Measurements from ENCODE around the gene SPANXD. TPM values are rescaled to one million over a fixed set of nuclear protein-coding genes. Genes with fewer than 3 reads are reported as not detected.
"Not testable (repeated sequence)": the region's sequence is repeated elsewhere in the genome, so short reads cannot be mapped to it uniquely, and the experiment has no call there.

Gene SPANXD
- polyA plus RNA-seq (2013): not detected

GRCh38 chrX:141698639-141699038 is at the start of gene SPANXD:
Gene SPANXD, minus strand, starts transcription at chrX:141698739. Its CDS starts 334 bp downstream, at chrX:141698405.
- H3K9me3 ChIP-seq (ENCODE audit: control extremely low read depth in 1 of 5, control insufficient read depth in 4 of 5, insufficient read depth in 2 of 5, low read depth in 1 of 5, low read length in 4 of 5); DNase-seq; CTCF ChIA-PET; H3K27me3 ChIP-seq (replicated peaks in 2 of 5; ENCODE audit: control insufficient read depth in 4 of 5, insufficient read depth in 5 of 5, low read length in 4 of 5); POLR2A ChIA-PET; H3K36me3 ChIP-seq (ENCODE audit: control insufficient read depth in 4 of 4, insufficient read depth in 4 of 4, low read length in 3 of 4); H3K27ac ChIP-seq (ENCODE audit: insufficient read depth in 1 of 2, low read depth in 1 of 2, low read length in 2 of 2, poor library complexity in 1 of 2, severe bottlenecking in 2 of 2); H3K4me1 ChIP-seq (ENCODE audit: control extremely low read depth in 1 of 4, control insufficient read depth in 4 of 4, insufficient read depth in 4 of 4, low read length in 3 of 4); H3K4me3 ChIP-seq (ENCODE audit: control insufficient read depth in 1 of 7, extremely low read depth in 1 of 7, insufficient read depth in 4 of 7, low read depth in 2 of 7, low read length in 6 of 7): not testable (repeated sequence)
- no CpG with 5 or more reads among the region's 8 CpGs for WGBS (ENCODE audit: insufficient coverage)

- H3K27ac ChIP-seq (ENCODE audit: insufficient read depth in 1 of 2, low read depth in 1 of 2, low read length in 2 of 2, poor library complexity in 1 of 2, severe bottlenecking in 2 of 2): no peak overlapping the region
- H3K27me3 ChIP-seq (replicated peaks in 2 of 5; ENCODE audit: control insufficient read depth in 4 of 5, insufficient read depth in 5 of 5, low read length in 4 of 5): peaks cover 0 to 2% (median 0%) of the 10 kb centered on the region in 5 experiments
- H3K4me3 ChIP-seq (ENCODE audit: control insufficient read depth in 1 of 7, extremely low read depth in 1 of 7, insufficient read depth in 4 of 7, low read depth in 2 of 7, low read length in 6 of 7): no peak overlapping the region
- H3K4me1 ChIP-seq (ENCODE audit: control extremely low read depth in 1 of 4, control insufficient read depth in 4 of 4, insufficient read depth in 4 of 4, low read length in 3 of 4): no peaks in the 10 kb centered on the region
- ChIA-PET CTCF (no interaction called here), POLR2A (no interaction called here)
- peaks cover 0 to 1% (median 0%) of the 10 kb centered on the region in 5 experiments for H3K9me3 ChIP-seq (ENCODE audit: control extremely low read depth in 1 of 5, control insufficient read depth in 4 of 5, insufficient read depth in 2 of 5, low read depth in 1 of 5, low read length in 4 of 5)
- no CpG with 5 or more reads among the region's 3 CpGs for WGBS (ENCODE audit: insufficient coverage)
- DNase-seq: no peak
- H3K36me3 ChIP-seq (ENCODE audit: control insufficient read depth in 4 of 4, insufficient read depth in 4 of 4, low read length in 3 of 4): no peaks in the 10 kb centered on the region
Measured at GRCh38 chrX:141742666-141743065, 44.1 kb upstream of the SPANXD start.

GRCh38 chrX:141736656-141737055 is 38.1 kb upstream of the SPANXD start:
- Histone ChIP-seq H3K4me1 (ENCODE audit: control extremely low read depth in 1 of 4, control insufficient read depth in 4 of 4, insufficient read depth in 4 of 4, low read length in 3 of 4) (no peaks in the 10 kb centered on the region), H3K27ac (ENCODE audit: insufficient read depth in 1 of 2, low read depth in 1 of 2, low read length in 2 of 2, poor library complexity in 1 of 2, severe bottlenecking in 2 of 2) (no peak overlapping the region), H3K36me3 (ENCODE audit: control insufficient read depth in 4 of 4, insufficient read depth in 4 of 4, low read length in 3 of 4) (no peaks in the 10 kb centered on the region), H3K4me3 (ENCODE audit: control insufficient read depth in 1 of 7, extremely low read depth in 1 of 7, insufficient read depth in 4 of 7, low read depth in 2 of 7, low read length in 6 of 7) (no peak overlapping the region), H3K27me3 (replicated peaks in 2 of 5; ENCODE audit: control insufficient read depth in 4 of 5, insufficient read depth in 5 of 5, low read length in 4 of 5) (no peaks in the 10 kb centered on the region), H3K9me3 (ENCODE audit: control extremely low read depth in 1 of 5, control insufficient read depth in 4 of 5, insufficient read depth in 2 of 5, low read depth in 1 of 5, low read length in 4 of 5) (no peaks in the 10 kb centered on the region)
- ChIA-PET POLR2A (no interaction called here), CTCF (no interaction called here)
- WGBS (ENCODE audit: insufficient coverage): no CpG with 5 or more reads among the region's 3 CpGs
- no peak for DNase-seq

- Histone ChIP-seq H3K27me3 (replicated peaks in 2 of 5; ENCODE audit: control insufficient read depth in 4 of 5, insufficient read depth in 5 of 5, low read length in 4 of 5) (no peaks in the 10 kb centered on the region), H3K9me3 (ENCODE audit: control extremely low read depth in 1 of 5, control insufficient read depth in 4 of 5, insufficient read depth in 2 of 5, low read depth in 1 of 5, low read length in 4 of 5) (no peaks in the 10 kb centered on the region), H3K4me3 (ENCODE audit: control insufficient read depth in 1 of 7, extremely low read depth in 1 of 7, insufficient read depth in 4 of 7, low read depth in 2 of 7, low read length in 6 of 7) (no peak overlapping the region), H3K27ac (ENCODE audit: insufficient read depth in 1 of 2, low read depth in 1 of 2, low read length in 2 of 2, poor library complexity in 1 of 2, severe bottlenecking in 2 of 2) (no peak overlapping the region), H3K4me1 (ENCODE audit: control extremely low read depth in 1 of 4, control insufficient read depth in 4 of 4, insufficient read depth in 4 of 4, low read length in 3 of 4) (no peaks in the 10 kb centered on the region), H3K36me3 (ENCODE audit: control insufficient read depth in 4 of 4, insufficient read depth in 4 of 4, low read length in 3 of 4) (no peaks in the 10 kb centered on the region)
- ChIA-PET CTCF (no interaction called here), POLR2A (no interaction called here)
- no peak for DNase-seq
- WGBS (ENCODE audit: insufficient coverage): 86% methylated on average over 1 of the region's 2 CpGs
Measured at GRCh38 chrX:141733371-141733770, 34.8 kb upstream of the SPANXD start.

GRCh38 chrX:141732031-141732430 is 33.5 kb upstream of the SPANXD start:
- Histone ChIP-seq H3K27ac (ENCODE audit: insufficient read depth in 1 of 2, low read depth in 1 of 2, low read length in 2 of 2, poor library complexity in 1 of 2, severe bottlenecking in 2 of 2) (no peak overlapping the region), H3K9me3 (ENCODE audit: control extremely low read depth in 1 of 5, control insufficient read depth in 4 of 5, insufficient read depth in 2 of 5, low read depth in 1 of 5, low read length in 4 of 5) (no peaks in the 10 kb centered on the region), H3K4me1 (ENCODE audit: control extremely low read depth in 1 of 4, control insufficient read depth in 4 of 4, insufficient read depth in 4 of 4, low read length in 3 of 4) (no peaks in the 10 kb centered on the region), H3K36me3 (ENCODE audit: control insufficient read depth in 4 of 4, insufficient read depth in 4 of 4, low read length in 3 of 4) (no peaks in the 10 kb centered on the region), H3K4me3 (ENCODE audit: control insufficient read depth in 1 of 7, extremely low read depth in 1 of 7, insufficient read depth in 4 of 7, low read depth in 2 of 7, low read length in 6 of 7) (no peak overlapping the region), H3K27me3 (replicated peaks in 2 of 5; ENCODE audit: control insufficient read depth in 4 of 5, insufficient read depth in 5 of 5, low read length in 4 of 5) (no peaks in the 10 kb centered on the region)
- 100% methylated on average over 1 of the region's 2 CpGs for WGBS (ENCODE audit: insufficient coverage)
- POLR2A ChIA-PET: no interaction called here
- no peak for DNase-seq
- CTCF ChIA-PET: no interaction called here

- no peak overlapping the region for H3K27ac ChIP-seq (ENCODE audit: insufficient read depth in 1 of 2, low read depth in 1 of 2, low read length in 2 of 2, poor library complexity in 1 of 2, severe bottlenecking in 2 of 2)
- H3K4me1 ChIP-seq (ENCODE audit: control extremely low read depth in 1 of 4, control insufficient read depth in 4 of 4, insufficient read depth in 4 of 4, low read length in 3 of 4): no peaks in the 10 kb centered on the region
- WGBS (ENCODE audit: insufficient coverage): 100% methylated on average over 1 of the region's 3 CpGs
- no peak for DNase-seq
- no peaks in the 10 kb centered on the region for H3K36me3 ChIP-seq (ENCODE audit: control insufficient read depth in 4 of 4, insufficient read depth in 4 of 4, low read length in 3 of 4)
- no peak overlapping the region for H3K4me3 ChIP-seq (ENCODE audit: control insufficient read depth in 1 of 7, extremely low read depth in 1 of 7, insufficient read depth in 4 of 7, low read depth in 2 of 7, low read length in 6 of 7)
- no peaks in the 10 kb centered on the region for H3K27me3 ChIP-seq (replicated peaks in 2 of 5; ENCODE audit: control insufficient read depth in 4 of 5, insufficient read depth in 5 of 5, low read length in 4 of 5)
- CTCF ChIA-PET: no interaction called here
- H3K9me3 ChIP-seq (ENCODE audit: control extremely low read depth in 1 of 5, control insufficient read depth in 4 of 5, insufficient read depth in 2 of 5, low read depth in 1 of 5, low read length in 4 of 5): no peaks in the 10 kb centered on the region
- POLR2A ChIA-PET: no interaction called here
Measured at GRCh38 chrX:141724186-141724585, 25.6 kb upstream of the SPANXD start.

GRCh38 chrX:141714680-141715079 is 16.1 kb upstream of the SPANXD start:
- 53% methylated on average over 3 of the region's 3 CpGs for WGBS (ENCODE audit: insufficient coverage)
- no peaks in the 10 kb centered on the region for H3K9me3 ChIP-seq (ENCODE audit: control extremely low read depth in 1 of 5, control insufficient read depth in 4 of 5, insufficient read depth in 2 of 5, low read depth in 1 of 5, low read length in 4 of 5)
- ChIA-PET POLR2A (no interaction called here), CTCF (no interaction called here)
- H3K36me3 ChIP-seq (ENCODE audit: control insufficient read depth in 4 of 4, insufficient read depth in 4 of 4, low read length in 3 of 4): no peaks in the 10 kb centered on the region
- no peak overlapping the region for H3K4me3 ChIP-seq (ENCODE audit: control insufficient read depth in 1 of 7, extremely low read depth in 1 of 7, insufficient read depth in 4 of 7, low read depth in 2 of 7, low read length in 6 of 7)
- DNase-seq: no peak
- H3K27ac ChIP-seq (ENCODE audit: insufficient read depth in 1 of 2, low read depth in 1 of 2, low read length in 2 of 2, poor library complexity in 1 of 2, severe bottlenecking in 2 of 2): no peak overlapping the region
- no peaks in the 10 kb centered on the region for H3K4me1 ChIP-seq (ENCODE audit: control extremely low read depth in 1 of 4, control insufficient read depth in 4 of 4, insufficient read depth in 4 of 4, low read length in 3 of 4)
- H3K27me3 ChIP-seq (replicated peaks in 2 of 5; ENCODE audit: control insufficient read depth in 4 of 5, insufficient read depth in 5 of 5, low read length in 4 of 5): no peaks in the 10 kb centered on the region
